Measurements from ENCODE around the gene SSB.
"Not testable (repeated sequence)": the region's sequence is repeated elsewhere in the genome, so short reads cannot be mapped to it uniquely, and the experiment has no call there.

Gene SSB

GRCh38 chr2:169803480-169803879 is 4.8 kb downstream of the SSB start:
- H3K27ac ChIP-seq, result no peak overlapping the region
- H3K27me3 ChIP-seq (replicated peaks), result no peaks in the 10 kb centered on the region
- H3K4me3 ChIP-seq (ENCODE audit: low read depth, low read length), result no peak overlapping the region
- DNase-seq, result no peak
- H3K36me3 ChIP-seq (replicated peaks), result peaks cover 39% of the 10 kb centered on the region
- in situ Hi-C loops (cut with HindIII; ENCODE audit: low pct_ligation_motif_present, low sequenced_read_pairs), result no loop called here
- TF ChIP-seq, protein P1, sequence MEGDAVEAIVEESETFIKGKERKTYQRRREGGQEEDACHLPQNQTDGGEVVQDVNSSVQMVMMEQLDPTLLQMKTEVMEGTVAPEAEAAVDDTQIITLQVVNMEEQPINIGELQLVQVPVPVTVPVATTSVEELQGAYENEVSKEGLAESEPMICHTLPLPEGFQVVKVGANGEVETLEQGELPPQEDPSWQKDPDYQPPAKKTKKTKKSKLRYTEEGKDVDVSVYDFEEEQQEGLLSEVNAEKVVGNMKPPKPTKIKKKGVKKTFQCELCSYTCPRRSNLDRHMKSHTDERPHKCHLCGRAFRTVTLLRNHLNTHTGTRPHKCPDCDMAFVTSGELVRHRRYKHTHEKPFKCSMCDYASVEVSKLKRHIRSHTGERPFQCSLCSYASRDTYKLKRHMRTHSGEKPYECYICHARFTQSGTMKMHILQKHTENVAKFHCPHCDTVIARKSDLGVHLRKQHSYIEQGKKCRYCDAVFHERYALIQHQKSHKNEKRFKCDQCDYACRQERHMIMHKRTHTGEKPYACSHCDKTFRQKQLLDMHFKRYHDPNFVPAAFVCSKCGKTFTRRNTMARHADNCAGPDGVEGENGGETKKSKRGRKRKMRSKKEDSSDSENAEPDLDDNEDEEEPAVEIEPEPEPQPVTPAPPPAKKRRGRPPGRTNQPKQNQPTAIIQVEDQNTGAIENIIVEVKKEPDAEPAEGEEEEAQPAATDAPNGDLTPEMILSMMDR (IDR thresholded peaks at IDR 0.05; ENCODE audit: low read depth, low read length, missing control alignments), result no peak

DNA sequence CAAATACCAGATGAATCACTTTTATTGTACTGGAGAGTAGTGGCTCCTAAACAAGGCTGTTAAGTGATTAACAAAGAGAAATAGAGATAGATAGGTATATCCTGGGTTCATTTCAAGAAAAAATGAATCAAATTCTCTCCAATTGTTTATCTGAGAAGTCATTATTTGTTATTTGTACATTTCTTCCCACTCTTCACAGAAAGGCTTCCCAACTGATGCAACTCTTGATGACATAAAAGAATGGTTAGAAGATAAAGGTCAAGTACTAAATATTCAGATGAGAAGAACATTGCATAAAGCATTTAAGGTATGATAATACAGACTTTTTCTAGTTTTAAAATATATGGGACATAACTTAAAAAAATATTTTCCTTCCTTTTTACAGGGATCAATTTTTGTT is 7.9 kb downstream of the SSB start:
- TF ChIP-seq, protein P1 (IDR thresholded peaks at IDR 0.05; ENCODE audit: low read depth, low read length, missing control alignments), result no peak
- peaks cover 58% of the 10 kb centered on the region for H3K36me3 ChIP-seq (replicated peaks)
- in situ Hi-C loops (cut with HindIII; ENCODE audit: low pct_ligation_motif_present, low sequenced_read_pairs), result no loop called here
- H3K27ac ChIP-seq, result no peak overlapping the region
- H3K27me3 ChIP-seq (replicated peaks), result no peaks in the 10 kb centered on the region
- no peak for DNase-seq
- no peak overlapping the region for H3K4me3 ChIP-seq (ENCODE audit: low read depth, low read length)

GRCh38 chr2:169808221-169808620 is 9.6 kb downstream of the SSB start:
- Histone ChIP-seq H3K27me3 (replicated peaks) (no peaks in the 10 kb centered on the region), H3K4me3 (ENCODE audit: low read depth, low read length) (no peak overlapping the region), H3K36me3 (replicated peaks) (peaks cover 55% of the 10 kb centered on the region), H3K27ac (peak overlapping the region; percentile 33)
- DNase-seq, result peak; percentile 20
- in situ Hi-C loops (cut with HindIII; ENCODE audit: low pct_ligation_motif_present, low sequenced_read_pairs), result no loop called here
- TF ChIP-seq, protein P1 (IDR thresholded peaks at IDR 0.05; ENCODE audit: low read depth, low read length, missing control alignments), result no peak

DNA sequence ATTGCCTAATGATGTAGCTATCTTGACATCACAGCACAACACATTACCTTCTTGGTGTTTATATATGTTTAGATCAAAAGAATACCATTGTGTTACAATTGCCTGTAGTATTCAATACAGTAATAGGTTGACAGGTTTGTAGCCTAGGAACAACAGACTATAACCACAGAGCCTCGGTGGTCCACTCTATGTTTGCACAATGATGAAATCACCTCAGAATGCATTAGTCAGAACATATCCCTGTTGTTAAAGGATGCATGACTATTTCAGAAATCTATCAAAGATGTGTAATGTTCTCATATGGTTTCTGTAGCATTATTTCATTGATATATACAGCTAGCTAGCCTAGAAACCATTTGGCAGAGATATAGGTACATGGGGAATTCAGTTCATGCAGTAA is 17.2 kb downstream of the SSB start:
- Histone ChIP-seq H3K36me3 (replicated peaks) (peaks cover 36% of the 10 kb centered on the region), H3K27me3 (replicated peaks) (no peaks in the 10 kb centered on the region), H3K27ac (peak overlapping the region; percentile 64), H3K4me3 (ENCODE audit: low read depth, low read length) (no peak overlapping the region)
- TF ChIP-seq, protein P1 (IDR thresholded peaks at IDR 0.05; ENCODE audit: low read depth, low read length, missing control alignments), result no peak
- peak; percentile 86 for DNase-seq
- in situ Hi-C loops (cut with HindIII; ENCODE audit: low pct_ligation_motif_present, low sequenced_read_pairs), result no loop called here

DNA sequence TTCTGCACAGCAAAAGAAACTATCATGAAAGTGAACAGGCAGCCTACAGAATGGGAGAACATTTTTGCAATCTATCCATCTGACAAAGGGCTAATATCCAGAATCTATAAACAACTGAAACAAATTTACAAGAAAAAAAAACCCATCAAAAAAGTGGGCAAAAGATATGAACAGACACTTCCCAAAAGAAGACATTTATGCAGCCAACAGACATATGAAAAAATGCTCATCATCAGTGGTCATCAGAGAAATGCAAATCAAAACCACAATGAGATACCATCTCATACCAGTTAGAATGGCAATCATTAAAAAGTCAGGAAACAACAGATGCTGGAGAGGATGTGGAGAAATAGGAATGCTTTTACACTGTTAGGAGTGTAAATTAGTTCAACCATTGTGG is 18.3 kb downstream of the SSB start:
- H3K27me3 ChIP-seq (replicated peaks); DNase-seq; H3K4me3 ChIP-seq (ENCODE audit: low read depth, low read length); in situ Hi-C loops (cut with HindIII; ENCODE audit: low pct_ligation_motif_present, low sequenced_read_pairs); H3K27ac ChIP-seq: not testable (repeated sequence)
- H3K36me3 ChIP-seq (replicated peaks), result peaks cover 29% of the 10 kb centered on the region

GRCh38 chr2:169817369-169817768 is 18.7 kb downstream of the SSB start:
- H3K36me3 ChIP-seq (replicated peaks), result peaks cover 25% of the 10 kb centered on the region
- H3K27ac ChIP-seq; in situ Hi-C loops (cut with HindIII; ENCODE audit: low pct_ligation_motif_present, low sequenced_read_pairs); DNase-seq; H3K4me3 ChIP-seq (ENCODE audit: low read depth, low read length); H3K27me3 ChIP-seq (replicated peaks): not testable (repeated sequence)

GRCh38 chr2:169818241-169818640 is 19.6 kb downstream of the SSB start:
- H3K36me3 ChIP-seq (replicated peaks), result peaks cover 22% of the 10 kb centered on the region
- in situ Hi-C loops (cut with HindIII; ENCODE audit: low pct_ligation_motif_present, low sequenced_read_pairs), result no loop called here
- no peaks in the 10 kb centered on the region for H3K27me3 ChIP-seq (replicated peaks)
- TF ChIP-seq, protein P1 (IDR thresholded peaks at IDR 0.05; ENCODE audit: low read depth, low read length, missing control alignments), result no peak
- H3K27ac ChIP-seq, result no peak overlapping the region
- H3K4me3 ChIP-seq (ENCODE audit: low read depth, low read length), result no peak overlapping the region
- DNase-seq, result no peak

Data from brain microvascular endothelial cell (primary cell).